ENCODE data around the gene PUM2. TPM values are rescaled to one million over a fixed set of nuclear protein-coding genes. Genes with fewer than 3 reads are reported as not detected.

The PUM2 gene
- total RNA-seq, 4 donors from 2014 or later = 61.5 to 140 (median 98.0) TPM

- no peaks in the 10 kb centered on the region for H3K36me3 ChIP-seq
- no peak for ATAC-seq
- 82 to 93% methylated on average over 7 to 10 of the region's 10 CpGs for WGBS, 2 donors (ENCODE audit: low coverage in 1 of 2)
- TF ChIP-seq CTCF (IDR thresholded peaks at IDR 0.05) (no peak), POLR2A (IDR thresholded peaks at IDR 0.05) (no peak), POLR2AphosphoS5 (IDR thresholded peaks at IDR 0.05) (no peak), EP300 (IDR thresholded peaks at IDR 0.05) (no peak)
- no peaks in the 10 kb centered on the region for H3K9me3 ChIP-seq
- H3K4me1 ChIP-seq = peaks cover 0 to 31% (median 13%) of the 10 kb centered on the region in 3 donors
- no peak overlapping the region for H3K27ac ChIP-seq
- peaks cover 47% of the 10 kb centered on the region for H3K27me3 ChIP-seq
- H3K4me3 ChIP-seq = no peak overlapping the region
These were observed 122.6 kb downstream of the PUM2 start for GRCh38 chr2:20227894-20228505.

GRCh38 chr2:20226152-20226545 is 124.5 kb downstream of the PUM2 start:
- Histone ChIP-seq H3K4me1 (peaks cover 0 to 33% (median 13%) of the 10 kb centered on the region in 3 donors), H3K9me3 (no peaks in the 10 kb centered on the region), H3K27ac (no peak overlapping the region), H3K36me3 (no peaks in the 10 kb centered on the region), H3K4me3 (no peak overlapping the region), H3K27me3 (peaks cover 47% of the 10 kb centered on the region)
- no peak for TF ChIP-seq POLR2AphosphoS5 (IDR thresholded peaks at IDR 0.05)
- no peak for TF ChIP-seq CTCF (IDR thresholded peaks at IDR 0.05)
- TF ChIP-seq POLR2A (IDR thresholded peaks at IDR 0.05) = no peak
- no peak for TF ChIP-seq EP300 (IDR thresholded peaks at IDR 0.05)
- WGBS, 2 donors (ENCODE audit: low coverage in 1 of 2) = 93% methylated on average over 9 of the region's 14 CpGs; no CpG with 5 or more reads in 1 of the 2 donors
- ATAC-seq = no peak

GRCh38 chr2:20225294-20226151 is 125.1 kb downstream of the PUM2 start:
- Histone ChIP-seq H3K4me3 (peak overlapping the region; percentile 36 to 67), H3K4me1 (peaks cover 0 to 33% (median 13%) of the 10 kb centered on the region in 3 donors), H3K9me3 (no peaks in the 10 kb centered on the region), H3K27ac (peak overlapping the region in 2 of 4 donors; percentile 64 to 76), H3K36me3 (no peaks in the 10 kb centered on the region), H3K27me3 (peaks cover 46% of the 10 kb centered on the region)
- TF ChIP-seq EP300 (IDR thresholded peaks at IDR 0.05) (no peak), POLR2AphosphoS5 (IDR thresholded peaks at IDR 0.05) (no peak), CTCF (IDR thresholded peaks at IDR 0.05) (peak in 2 of 4 experiments; percentile 35 to 78), POLR2A (IDR thresholded peaks at IDR 0.05) (no peak)
- ATAC-seq = peak; percentile 67
- 28 to 32% methylated on average over 11 to 12 of the region's 66 CpGs for WGBS, 2 donors (ENCODE audit: low coverage in 1 of 2)

GRCh38 chr2:20224716-20225293 is 125.8 kb downstream of the PUM2 start, which contains the start of gene SDC1:
SDC1 (minus strand) TSS chr2:20225130; CDS start chr2:20224867, 263 bp downstream.
- ATAC-seq = peak; percentile 61
- Histone ChIP-seq H3K36me3 (no peaks in the 10 kb centered on the region), H3K27me3 (peaks cover 39% of the 10 kb centered on the region), H3K4me1 (peaks cover 0 to 33% (median 13%) of the 10 kb centered on the region in 3 donors), H3K9me3 (no peaks in the 10 kb centered on the region), H3K4me3 (peak within 1 kb of the TSS; percentile 36 to 67), H3K27ac (peak within 1 kb of the TSS in 3 of 4 donors; percentile 64 to 76 (median 66))
- WGBS, 2 donors (ENCODE audit: low coverage in 1 of 2) = no CpG with 5 or more reads among the region's 65 CpGs
- TF ChIP-seq EP300 (IDR thresholded peaks at IDR 0.05) (no peak), POLR2A (IDR thresholded peaks at IDR 0.05) (no peak), POLR2AphosphoS5 (IDR thresholded peaks at IDR 0.05) (no peak), CTCF (IDR thresholded peaks at IDR 0.05) (no peak)
